ENCODE measurements around the gene SUMF1. TPM values are rescaled to one million over a fixed set of nuclear protein-coding genes. Genes with fewer than 3 reads are reported as not detected.
"Not testable (repeated sequence)": the region's sequence is repeated elsewhere in the genome, so short reads cannot be mapped to it uniquely, and the experiment has no call there.

Gene SUMF1
- total and polyA plus RNA-seq, 4 donors, result 23.3 to 35.8 (median 28.4) TPM

DNA sequence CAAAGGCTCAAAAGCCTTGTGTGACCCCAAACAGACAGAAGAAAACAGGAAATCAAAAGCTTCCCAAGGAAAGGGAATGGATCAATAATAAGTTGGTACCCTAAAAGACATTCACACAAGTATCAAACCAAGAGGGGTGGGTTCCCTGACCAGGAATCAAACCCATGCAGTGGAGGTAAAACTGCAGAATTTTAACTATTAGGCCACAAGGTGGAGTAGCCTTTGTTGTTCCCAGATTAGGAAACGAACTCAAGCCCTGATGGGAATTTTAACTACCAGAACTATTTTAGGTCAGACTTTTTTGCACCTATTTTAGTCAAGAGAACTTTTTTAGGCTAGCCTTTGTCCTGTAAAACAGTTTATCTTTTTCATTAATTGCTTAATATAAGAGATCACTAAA lies 132.5 kb downstream of the SUMF1 start:
- H3K27ac ChIP-seq (ENCODE audit: low read depth in 1 of 2, low read length in 2 of 2), result no peak overlapping the region
- WGBS, 2 donors, result 16 to 25% methylated on average over 1 of the region's 1 CpG
- peaks cover 0 to 1% of the 10 kb centered on the region in 2 donors for H3K4me1 ChIP-seq (ENCODE audit: control insufficient read depth in 1 of 2, insufficient read depth in 2 of 2, low read length in 2 of 2)
- DNase-seq, result no peak
- ATAC-seq (ENCODE audit: low FRiP score), result no peak
- intact Hi-C loops (cut with DNase I), result no loop called here
- no peak overlapping the region for H3K4me3 ChIP-seq (ENCODE audit: low read length in 2 of 2)
- no peaks in the 10 kb centered on the region for H3K9me3 ChIP-seq (ENCODE audit: control insufficient read depth, low read length)
- no peaks in the 10 kb centered on the region for H3K27me3 ChIP-seq (ENCODE audit: control insufficient read depth in 1 of 2, insufficient read depth in 2 of 2, low read length in 1 of 2)
- no peaks in the 10 kb centered on the region for H3K36me3 ChIP-seq (ENCODE audit: control insufficient read depth in 1 of 2, insufficient read depth in 2 of 2, low read length in 1 of 2)

GRCh38 chr3:4332991-4333390 lies 134.1 kb downstream of the SUMF1 start:
- Histone ChIP-seq H3K4me3 (ENCODE audit: low read length in 2 of 2) (no peak overlapping the region), H3K27me3 (ENCODE audit: control insufficient read depth in 1 of 2, insufficient read depth in 2 of 2, low read length in 1 of 2) (no peaks in the 10 kb centered on the region), H3K27ac (ENCODE audit: low read depth in 1 of 2, low read length in 2 of 2) (no peak overlapping the region), H3K4me1 (ENCODE audit: control insufficient read depth in 1 of 2, insufficient read depth in 2 of 2, low read length in 2 of 2) (peaks cover 0 to 1% of the 10 kb centered on the region in 2 donors), H3K36me3 (ENCODE audit: control insufficient read depth in 1 of 2, insufficient read depth in 2 of 2, low read length in 1 of 2) (no peaks in the 10 kb centered on the region), H3K9me3 (ENCODE audit: control insufficient read depth, low read length) (no peaks in the 10 kb centered on the region)
- ATAC-seq (ENCODE audit: low FRiP score) (no peak), DNase-seq (no peak)
- intact Hi-C loops (cut with DNase I), result no loop called here
- 94 to 95% methylated on average over 3 of the region's 3 CpGs for WGBS, 2 donors

GRCh38 chr3:4332574-4332973 lies 134.5 kb downstream of the SUMF1 start:
- Histone ChIP-seq H3K4me1 (ENCODE audit: control insufficient read depth in 1 of 2, insufficient read depth in 2 of 2, low read length in 2 of 2) (peaks cover 0 to 1% of the 10 kb centered on the region in 2 donors), H3K9me3 (ENCODE audit: control insufficient read depth, low read length) (no peaks in the 10 kb centered on the region), H3K4me3 (ENCODE audit: low read length in 2 of 2) (no peak overlapping the region), H3K27ac (ENCODE audit: low read depth in 1 of 2, low read length in 2 of 2) (no peak overlapping the region), H3K27me3 (ENCODE audit: control insufficient read depth in 1 of 2, insufficient read depth in 2 of 2, low read length in 1 of 2) (no peaks in the 10 kb centered on the region), H3K36me3 (ENCODE audit: control insufficient read depth in 1 of 2, insufficient read depth in 2 of 2, low read length in 1 of 2) (no peaks in the 10 kb centered on the region)
- DNase-seq, result no peak
- intact Hi-C loops (cut with DNase I), result no loop called here
- ATAC-seq (ENCODE audit: low FRiP score), result no peak
- 89 to 93% methylated on average over 3 of the region's 3 CpGs for WGBS, 2 donors

GRCh38 chr3:4332111-4332510 lies 135.0 kb downstream of the SUMF1 start:
- WGBS, 2 donors, result 94 to 96% methylated on average over 1 of the region's 1 CpG
- H3K9me3 ChIP-seq (ENCODE audit: control insufficient read depth, low read length), result no peaks in the 10 kb centered on the region
- no peaks in the 10 kb centered on the region for H3K36me3 ChIP-seq (ENCODE audit: control insufficient read depth in 1 of 2, insufficient read depth in 2 of 2, low read length in 1 of 2)
- intact Hi-C loops (cut with DNase I), result no loop called here
- no peak overlapping the region for H3K27ac ChIP-seq (ENCODE audit: low read depth in 1 of 2, low read length in 2 of 2)
- H3K4me3 ChIP-seq (ENCODE audit: low read length in 2 of 2), result no peak overlapping the region
- DNase-seq (no peak), ATAC-seq (ENCODE audit: low FRiP score) (no peak)
- no peaks in the 10 kb centered on the region for H3K4me1 ChIP-seq (ENCODE audit: control insufficient read depth in 1 of 2, insufficient read depth in 2 of 2, low read length in 2 of 2)
- H3K27me3 ChIP-seq (ENCODE audit: control insufficient read depth in 1 of 2, insufficient read depth in 2 of 2, low read length in 1 of 2), result no peaks in the 10 kb centered on the region

GRCh38 chr3:4329806-4330205 lies 137.3 kb downstream of the SUMF1 start:
- H3K9me3 ChIP-seq (ENCODE audit: control insufficient read depth, low read length); H3K27ac ChIP-seq (ENCODE audit: low read depth in 1 of 2, low read length in 2 of 2); ATAC-seq (ENCODE audit: low FRiP score); H3K36me3 ChIP-seq (ENCODE audit: control insufficient read depth in 1 of 2, insufficient read depth in 2 of 2, low read length in 1 of 2); intact Hi-C loops (cut with DNase I); H3K27me3 ChIP-seq (ENCODE audit: control insufficient read depth in 1 of 2, insufficient read depth in 2 of 2, low read length in 1 of 2); H3K4me3 ChIP-seq (ENCODE audit: low read length in 2 of 2); DNase-seq; H3K4me1 ChIP-seq (ENCODE audit: control insufficient read depth in 1 of 2, insufficient read depth in 2 of 2, low read length in 2 of 2): not testable (repeated sequence)

DNA sequence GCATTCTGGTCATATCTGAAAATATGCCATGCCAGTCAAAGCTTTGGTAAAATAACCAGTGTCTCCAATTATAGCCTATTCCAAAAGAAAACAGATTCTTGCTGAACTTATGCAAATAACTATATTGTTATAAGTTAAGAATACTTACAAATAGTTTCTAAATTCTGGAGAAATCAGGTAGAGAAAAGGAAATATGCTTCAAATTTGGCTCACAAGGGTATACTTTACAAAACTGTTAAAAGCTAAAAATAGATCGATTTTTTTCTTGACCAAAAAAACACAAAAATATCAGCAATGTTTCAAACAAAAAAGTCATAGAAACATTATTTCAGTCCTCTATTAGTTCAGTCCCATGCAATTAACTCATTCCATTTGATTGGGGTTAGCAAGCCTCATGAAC lies 140.2 kb downstream of the SUMF1 start:
- ATAC-seq (ENCODE audit: low FRiP score) (no peak), DNase-seq (no peak)
- peaks cover 2% of the 10 kb centered on the region in 2 donors for H3K4me1 ChIP-seq (ENCODE audit: control insufficient read depth in 1 of 2, insufficient read depth in 2 of 2, low read length in 2 of 2)
- H3K4me3 ChIP-seq (ENCODE audit: low read length in 2 of 2), result no peak overlapping the region
- H3K27ac ChIP-seq (ENCODE audit: low read depth in 1 of 2, low read length in 2 of 2), result no peak overlapping the region
- no peaks in the 10 kb centered on the region for H3K27me3 ChIP-seq (ENCODE audit: control insufficient read depth in 1 of 2, insufficient read depth in 2 of 2, low read length in 1 of 2)
- intact Hi-C loops (cut with DNase I), result no loop called here
- H3K36me3 ChIP-seq (ENCODE audit: control insufficient read depth in 1 of 2, insufficient read depth in 2 of 2, low read length in 1 of 2), result no peaks in the 10 kb centered on the region
- WGBS, 2 donors, result 88 to 94% methylated on average over 1 of the region's 1 CpG
- no peaks in the 10 kb centered on the region for H3K9me3 ChIP-seq (ENCODE audit: control insufficient read depth, low read length)

GRCh38 chr3:4323246-4324027 lies 143.6 kb downstream of the SUMF1 start:
- no peak for DNase-seq
- Histone ChIP-seq H3K9me3 (ENCODE audit: control insufficient read depth, low read length) (no peaks in the 10 kb centered on the region), H3K36me3 (ENCODE audit: control insufficient read depth in 1 of 2, insufficient read depth in 2 of 2, low read length in 1 of 2) (no peaks in the 10 kb centered on the region), H3K4me1 (ENCODE audit: control insufficient read depth in 1 of 2, insufficient read depth in 2 of 2, low read length in 2 of 2) (peaks cover 2% of the 10 kb centered on the region in 2 donors), H3K27ac (ENCODE audit: low read depth in 1 of 2, low read length in 2 of 2) (no peak overlapping the region), H3K27me3 (ENCODE audit: control insufficient read depth in 1 of 2, insufficient read depth in 2 of 2, low read length in 1 of 2) (no peaks in the 10 kb centered on the region), H3K4me3 (ENCODE audit: low read length in 2 of 2) (no peak overlapping the region)
- ATAC-seq (ENCODE audit: low FRiP score), result no peak
- WGBS, 2 donors, result 86 to 88% methylated on average over 3 of the region's 3 CpGs
- intact Hi-C loops (cut with DNase I), result no loop called here

- peaks cover 2% of the 10 kb centered on the region in 2 donors for H3K4me1 ChIP-seq (ENCODE audit: control insufficient read depth in 1 of 2, insufficient read depth in 2 of 2, low read length in 2 of 2)
- H3K9me3 ChIP-seq (ENCODE audit: control insufficient read depth, low read length), result no peaks in the 10 kb centered on the region
- DNase-seq (no peak), ATAC-seq (ENCODE audit: low FRiP score) (peak; percentile 30)
- 96 to 100% methylated on average over 1 of the region's 1 CpG for WGBS, 2 donors
- no peak overlapping the region for H3K27ac ChIP-seq (ENCODE audit: low read depth in 1 of 2, low read length in 2 of 2)
- no peak overlapping the region for H3K4me3 ChIP-seq (ENCODE audit: low read length in 2 of 2)
- intact Hi-C loops (cut with DNase I), result no loop called here
- no peaks in the 10 kb centered on the region for H3K27me3 ChIP-seq (ENCODE audit: control insufficient read depth in 1 of 2, insufficient read depth in 2 of 2, low read length in 1 of 2)
- H3K36me3 ChIP-seq (ENCODE audit: control insufficient read depth in 1 of 2, insufficient read depth in 2 of 2, low read length in 1 of 2), result no peaks in the 10 kb centered on the region
Observed at GRCh38 chr3:4322635-4323034, 144.4 kb downstream of the SUMF1 start.

DNA sequence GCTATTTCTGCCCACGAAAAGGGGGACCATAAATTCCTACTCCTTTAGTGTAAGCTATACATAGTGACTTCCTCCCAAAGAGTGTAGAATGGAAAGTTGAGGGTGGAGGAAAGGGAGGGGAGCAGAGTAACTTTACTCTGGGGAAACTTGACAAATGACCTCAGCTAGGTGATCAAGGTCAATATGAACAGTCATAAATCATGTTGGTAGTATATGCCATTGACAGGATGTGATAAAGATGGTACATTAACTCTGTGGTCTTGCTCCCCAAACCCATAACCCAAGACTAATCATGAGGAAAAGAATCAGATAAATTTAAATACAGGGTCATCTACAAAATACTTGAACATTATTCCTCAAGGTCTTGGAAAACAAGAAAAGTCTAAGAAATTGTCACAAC lies 145.3 kb downstream of the SUMF1 start:
- WGBS, 2 donors, result 55 to 68% methylated on average over 1 of the region's 1 CpG
- H3K4me1 ChIP-seq (ENCODE audit: control insufficient read depth in 1 of 2, insufficient read depth in 2 of 2, low read length in 2 of 2), result peaks cover 2% of the 10 kb centered on the region in 2 donors
- H3K27ac ChIP-seq (ENCODE audit: low read depth in 1 of 2, low read length in 2 of 2), result no peak overlapping the region
- no peak for ATAC-seq (ENCODE audit: low FRiP score)
- H3K4me3 ChIP-seq (ENCODE audit: low read length in 2 of 2), result no peak overlapping the region
- DNase-seq, result no peak
- no peaks in the 10 kb centered on the region for H3K36me3 ChIP-seq (ENCODE audit: control insufficient read depth in 1 of 2, insufficient read depth in 2 of 2, low read length in 1 of 2)
- intact Hi-C loops (cut with DNase I), result no loop called here
- H3K27me3 ChIP-seq (ENCODE audit: control insufficient read depth in 1 of 2, insufficient read depth in 2 of 2, low read length in 1 of 2), result no peaks in the 10 kb centered on the region
- H3K9me3 ChIP-seq (ENCODE audit: control insufficient read depth, low read length), result peaks cover under 1% of the 10 kb centered on the region

Data from aorta (tissue), 5 donors.